Neuron (in vitro differentiated cells): ENCODE data around the gene POLE2.

Experiments
- H2AFZ ChIP-seq: one replicate; pipeline ENCODE4 v1.6.1; 2013; ENCODE audit warnings: low read depth, mild to moderate bottlenecking, inconsistent platforms, low read length, moderate library complexity
- H3K27me3 ChIP-seq: one replicate; pipeline ENCODE4 v1.6.1; 2013; ENCODE audit warnings: low read length; ENCODE audit not compliant: insufficient read depth
- H3K36me3 ChIP-seq: one replicate; pipeline ENCODE4 v1.6.1; 2013; ENCODE audit warnings: low read length; ENCODE audit not compliant: insufficient read depth
- H3K4me1 ChIP-seq: one replicate; pipeline ENCODE4 v1.6.1; 2013; ENCODE audit warnings: low read length; ENCODE audit not compliant: insufficient read depth
- H3K4me3 ChIP-seq: 2 replicates; pipeline ENCODE4 v1.5.1; 2013; ENCODE audit warnings: mild to moderate bottlenecking, low read length, moderate library complexity
- H3K9me3 ChIP-seq: one replicate; pipeline ENCODE4 v1.6.1; 2013; ENCODE audit warnings: low read length

The POLE2 gene

DNA sequence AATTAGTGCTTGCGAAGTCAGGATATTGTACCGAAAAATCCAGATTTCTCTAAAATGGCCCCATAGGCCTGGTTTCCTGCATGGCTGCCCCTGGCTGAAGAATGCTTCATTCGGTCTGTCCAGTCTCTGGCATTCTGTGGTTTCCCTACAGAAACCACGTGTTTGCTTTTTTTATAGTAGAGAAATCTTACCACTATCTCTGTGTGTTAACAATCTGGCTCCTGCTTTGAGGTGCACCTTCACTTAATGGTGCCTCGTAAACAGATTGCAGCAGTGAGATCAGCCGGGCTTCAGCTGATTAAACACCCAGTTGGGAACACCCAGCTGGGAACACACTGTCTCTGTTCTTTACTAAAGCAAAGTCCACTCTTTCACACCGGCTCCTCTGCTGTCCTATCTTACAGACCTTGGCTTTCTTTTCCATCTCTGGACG lies 46.3 kb downstream of the POLE2 start:
- H3K4me3 ChIP-seq, result no peak overlapping the region
- H3K36me3 ChIP-seq, result peaks cover 23% of the 10 kb centered on the region

DNA sequence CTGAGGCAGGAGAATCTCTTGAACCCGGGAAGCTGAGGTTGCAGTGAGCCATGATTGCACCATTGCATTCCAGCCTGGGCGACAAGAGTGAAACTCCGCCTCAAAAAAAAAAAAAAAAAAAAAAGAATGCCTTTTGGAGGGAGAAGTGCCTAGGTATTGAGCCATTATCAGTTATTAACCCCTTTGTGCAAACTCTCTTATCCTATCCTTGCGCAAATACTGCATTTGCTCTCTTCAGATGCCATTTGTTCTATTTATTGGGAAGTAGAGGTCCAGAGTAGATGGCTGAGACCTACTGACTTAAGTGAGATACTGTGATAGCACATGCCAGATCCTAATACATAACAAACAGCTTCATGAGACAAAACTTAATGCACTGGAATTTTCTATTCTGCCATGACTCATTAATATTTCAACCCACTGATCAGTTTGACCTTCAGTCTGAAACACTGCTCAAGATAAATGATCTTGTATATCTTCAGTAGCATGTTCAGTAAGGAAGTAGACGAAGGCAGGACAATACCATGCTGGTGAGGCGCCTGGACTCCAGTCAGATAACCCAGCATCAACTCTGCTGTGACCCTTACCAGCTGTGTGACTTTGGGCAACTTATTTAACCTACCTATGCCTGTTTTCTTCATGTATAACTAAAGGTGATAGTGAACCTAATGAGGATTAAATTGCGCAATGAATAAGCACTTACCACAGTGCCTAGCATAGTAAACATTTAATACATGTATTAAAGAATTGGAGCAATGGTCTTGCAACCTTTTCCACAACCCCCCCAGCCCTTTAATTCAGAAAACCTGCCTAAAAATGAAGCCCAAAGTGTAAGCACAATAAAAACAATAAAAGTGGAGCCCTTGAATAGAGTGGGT lies 47.2 kb downstream of the POLE2 start:
- Histone ChIP-seq H3K36me3 (peaks cover 21% of the 10 kb centered on the region), H2AFZ (no peak overlapping the region), H3K4me1 (peaks cover 4% of the 10 kb centered on the region), H3K27me3 (no peaks in the 10 kb centered on the region), H3K4me3 (no peak overlapping the region), H3K9me3 (no peaks in the 10 kb centered on the region)

More for the DNA sequence above, 46.3 kb downstream of the POLE2 start:
- Histone ChIP-seq H3K27me3 (no peaks in the 10 kb centered on the region), H3K9me3 (no peaks in the 10 kb centered on the region), H3K4me1 (no peaks in the 10 kb centered on the region), H2AFZ (no peak overlapping the region)

- H2AFZ ChIP-seq, result no peak overlapping the region
- H3K9me3 ChIP-seq, result no peaks in the 10 kb centered on the region
- H3K4me3 ChIP-seq, result no peak overlapping the region
- H3K27me3 ChIP-seq, result no peaks in the 10 kb centered on the region
- peaks cover 17% of the 10 kb centered on the region for H3K36me3 ChIP-seq
- H3K4me1 ChIP-seq, result peaks cover 4% of the 10 kb centered on the region
Observed at GRCh38 chr14:49637534-49638078, 50.4 kb downstream of the POLE2 start.

DNA sequence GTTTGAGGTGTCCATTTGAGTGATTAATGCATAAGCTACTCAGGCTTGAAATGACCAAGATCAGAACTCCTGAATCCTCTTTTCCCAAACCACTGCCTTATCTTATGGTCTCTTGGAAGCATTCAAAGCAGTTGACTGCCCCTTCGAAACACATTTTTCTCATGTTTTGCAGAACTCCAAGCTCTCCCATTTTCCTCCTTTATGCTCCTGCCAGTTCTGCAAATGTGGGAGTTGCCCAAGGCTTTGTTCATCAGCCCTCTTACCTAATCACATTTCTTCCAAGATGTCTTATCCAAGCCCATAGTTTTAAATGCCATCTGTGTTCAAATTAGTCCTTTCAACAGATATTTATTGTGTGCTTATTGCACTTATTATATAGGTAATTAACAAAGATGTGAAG lies 51.1 kb downstream of the POLE2 start:
- Histone ChIP-seq H3K36me3 (peaks cover 17% of the 10 kb centered on the region), H3K4me3 (no peak overlapping the region), H3K27me3 (no peaks in the 10 kb centered on the region), H2AFZ (no peak overlapping the region), H3K4me1 (peaks cover 8% of the 10 kb centered on the region), H3K9me3 (no peaks in the 10 kb centered on the region)

GRCh38 chr14:49634547-49635334 lies 53.3 kb downstream of the POLE2 start, which contains the start of gene DNAAF2:
DNAAF2 (minus strand) TSS chr14:49635244; CDS start chr14:49635149, 95 bp downstream.
- Histone ChIP-seq H3K27me3 (no peaks in the 10 kb centered on the region), H2AFZ (peak within 1 kb of the TSS; percentile 33), H3K36me3 (peaks cover 15% of the 10 kb centered on the region), H3K9me3 (no peaks in the 10 kb centered on the region), H3K4me3 (peak within 1 kb of the TSS; percentile 99), H3K4me1 (peaks cover 13% of the 10 kb centered on the region)

- peaks cover 14% of the 10 kb centered on the region for H3K36me3 ChIP-seq
- H3K27me3 ChIP-seq, result no peaks in the 10 kb centered on the region
Observed at GRCh38 chr14:49633640-49634546, 54.1 kb downstream of the POLE2 start.

DNA sequence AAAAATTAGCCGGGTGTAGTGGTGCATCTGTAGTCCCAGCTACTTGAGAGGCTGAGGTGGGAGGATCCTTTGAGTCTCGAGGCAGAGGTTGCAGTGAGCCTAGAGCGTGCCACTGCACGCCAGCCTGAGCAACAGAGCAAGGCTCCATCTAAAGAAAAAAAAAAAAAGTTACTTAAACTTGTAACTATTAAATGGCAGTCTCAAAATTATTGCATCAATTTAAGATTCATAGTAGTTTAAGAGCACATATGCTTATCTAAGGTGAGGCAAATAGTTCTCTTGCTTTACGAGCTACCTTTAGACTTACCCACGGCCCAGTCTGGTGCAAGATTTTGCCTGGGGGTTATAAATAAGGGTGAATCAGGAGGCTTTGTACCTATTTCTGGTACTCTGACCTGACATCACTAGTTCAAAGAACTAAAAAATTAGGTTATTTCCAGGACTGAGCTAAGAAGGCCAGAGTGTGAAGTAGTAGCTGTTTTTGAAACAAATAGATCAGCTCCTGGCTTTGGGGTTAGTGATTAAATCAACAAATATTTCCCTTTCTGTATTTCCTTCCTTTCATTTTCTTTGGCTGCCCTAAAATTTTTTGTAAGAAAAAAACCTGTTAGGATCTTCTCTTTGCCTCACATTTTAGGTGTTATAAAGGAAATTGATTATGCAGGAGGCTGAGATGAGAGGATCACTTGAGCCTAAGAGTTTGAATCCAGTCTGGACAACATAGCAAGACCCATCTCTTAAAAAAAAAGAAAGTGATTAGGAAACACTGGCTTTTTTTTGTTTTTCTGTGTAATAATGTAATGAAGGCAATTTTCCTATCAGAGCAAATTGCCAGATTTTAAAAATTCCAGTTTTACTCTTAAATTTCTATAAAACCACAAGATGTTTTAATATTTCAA lies 63.8 kb downstream of the POLE2 start:
- Histone ChIP-seq H3K4me1 (peaks cover 32% of the 10 kb centered on the region), H3K4me3 (no peak overlapping the region)

More at GRCh38 chr14:49633640-49634546, 54.1 kb downstream of the POLE2 start:
- peaks cover 13% of the 10 kb centered on the region for H3K4me1 ChIP-seq
- H3K9me3 ChIP-seq, result no peaks in the 10 kb centered on the region
- H2AFZ ChIP-seq, result peak overlapping the region; percentile 33
- H3K4me3 ChIP-seq, result peak overlapping the region; percentile 99

DNA sequence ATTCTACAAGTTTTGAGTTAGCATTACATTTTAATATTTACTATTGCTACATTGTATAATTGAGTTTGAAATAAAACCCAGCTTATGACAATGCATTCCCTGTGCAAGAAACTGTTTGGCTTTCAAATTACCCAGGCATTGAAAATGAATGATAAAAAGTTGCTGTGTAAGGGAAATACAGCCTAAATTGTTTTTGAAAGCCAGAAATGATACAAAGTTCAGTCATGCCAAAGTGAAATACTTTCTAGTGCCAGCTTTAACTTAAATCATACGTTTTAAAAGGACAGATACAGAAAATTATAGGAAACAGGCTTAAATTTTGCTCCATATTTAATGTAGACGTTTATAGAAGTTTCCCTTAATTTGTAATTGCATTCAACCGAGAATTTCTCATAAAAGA lies 64.6 kb downstream of the POLE2 start:
- Histone ChIP-seq H3K27me3 (no peaks in the 10 kb centered on the region), H2AFZ (no peak overlapping the region), H3K9me3 (no peaks in the 10 kb centered on the region), H3K4me3 (peak overlapping the region; percentile 17), H3K4me1 (peaks cover 37% of the 10 kb centered on the region), H3K36me3 (peaks cover 37% of the 10 kb centered on the region)

More for the DNA sequence above, 63.8 kb downstream of the POLE2 start:
- Histone ChIP-seq H3K36me3 (peaks cover 31% of the 10 kb centered on the region), H2AFZ (no peak overlapping the region), H3K27me3 (no peaks in the 10 kb centered on the region), H3K9me3 (no peaks in the 10 kb centered on the region)

DNA sequence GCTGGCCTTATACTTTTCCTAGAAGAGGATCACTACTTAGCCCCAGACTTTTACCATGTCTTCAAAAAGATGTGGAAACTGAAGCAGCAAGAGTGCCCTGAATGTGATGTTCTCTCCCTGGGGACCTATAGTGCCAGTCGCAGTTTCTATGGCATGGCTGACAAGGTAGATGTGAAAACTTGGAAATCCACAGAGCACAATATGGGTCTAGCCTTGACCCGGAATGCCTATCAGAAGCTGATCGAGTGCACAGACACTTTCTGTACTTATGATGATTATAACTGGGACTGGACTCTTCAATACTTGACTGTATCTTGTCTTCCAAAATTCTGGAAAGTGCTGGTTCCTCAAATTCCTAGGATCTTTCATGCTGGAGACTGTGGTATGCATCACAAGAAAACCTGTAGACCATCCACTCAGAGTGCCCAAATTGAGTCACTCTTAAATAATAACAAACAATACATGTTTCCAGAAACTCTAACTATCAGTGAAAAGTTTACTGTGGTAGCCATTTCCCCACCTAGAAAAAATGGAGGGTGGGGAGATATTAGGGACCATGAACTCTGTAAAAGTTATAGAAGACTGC lies 65.9 kb downstream of the POLE2 start:
- Histone ChIP-seq H2AFZ (no peak overlapping the region), H3K9me3 (no peaks in the 10 kb centered on the region), H3K4me1 (peaks cover 37% of the 10 kb centered on the region), H3K4me3 (peak overlapping the region; percentile 88), H3K27me3 (no peaks in the 10 kb centered on the region), H3K36me3 (peaks cover 43% of the 10 kb centered on the region)

DNA sequence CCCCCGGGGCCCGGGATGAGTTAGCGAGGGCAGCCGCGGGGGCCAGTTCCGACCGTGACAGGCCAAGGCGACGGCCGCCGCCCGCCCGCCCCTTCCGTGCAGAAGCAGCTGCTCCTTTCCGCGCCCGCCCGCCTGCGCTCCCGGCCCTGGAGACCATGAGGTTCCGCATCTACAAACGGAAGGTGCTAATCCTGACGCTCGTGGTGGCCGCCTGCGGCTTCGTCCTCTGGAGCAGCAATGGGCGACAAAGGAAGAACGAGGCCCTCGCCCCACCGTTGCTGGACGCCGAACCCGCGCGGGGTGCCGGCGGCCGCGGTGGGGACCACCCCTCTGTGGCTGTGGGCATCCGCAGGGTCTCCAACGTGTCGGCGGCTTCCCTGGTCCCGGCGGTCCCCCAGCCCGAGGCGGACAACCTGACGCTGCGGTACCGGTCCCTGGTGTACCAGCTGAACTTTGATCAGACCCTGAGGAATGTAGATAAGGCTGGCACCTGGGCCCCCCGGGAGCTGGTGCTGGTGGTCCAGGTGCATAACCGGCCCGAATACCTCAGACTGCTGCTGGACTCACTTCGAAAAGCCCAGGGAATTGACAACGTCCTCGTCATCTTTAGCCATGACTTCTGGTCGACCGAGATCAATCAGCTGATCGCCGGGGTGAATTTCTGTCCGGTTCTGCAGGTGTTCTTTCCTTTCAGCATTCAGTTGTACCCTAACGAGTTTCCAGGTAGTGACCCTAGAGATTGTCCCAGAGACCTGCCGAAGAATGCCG lies 66.7 kb downstream of the POLE2 start:
- Histone ChIP-seq H3K9me3 (no peaks in the 10 kb centered on the region), H3K4me1 (peaks cover 37% of the 10 kb centered on the region), H3K27me3 (no peaks in the 10 kb centered on the region), H3K4me3 (peak overlapping the region; percentile 88), H3K36me3 (peaks cover 42% of the 10 kb centered on the region), H2AFZ (peak overlapping the region; percentile 90)
